HG03575 (cell line): ENCODE data around the gene KCNK5.

Experiments
- ATAC-seq: cut with Tn5 transposase; IDR thresholded peaks from one replicate; pipeline ENCODE4 v1.9.1; 2021; ENCODE audit not compliant: unreplicated experiment, insufficient number of reproducible peaks, low FRiP score; ENCODE audit errors: extremely low read depth

KCNK5 gene

DNA sequence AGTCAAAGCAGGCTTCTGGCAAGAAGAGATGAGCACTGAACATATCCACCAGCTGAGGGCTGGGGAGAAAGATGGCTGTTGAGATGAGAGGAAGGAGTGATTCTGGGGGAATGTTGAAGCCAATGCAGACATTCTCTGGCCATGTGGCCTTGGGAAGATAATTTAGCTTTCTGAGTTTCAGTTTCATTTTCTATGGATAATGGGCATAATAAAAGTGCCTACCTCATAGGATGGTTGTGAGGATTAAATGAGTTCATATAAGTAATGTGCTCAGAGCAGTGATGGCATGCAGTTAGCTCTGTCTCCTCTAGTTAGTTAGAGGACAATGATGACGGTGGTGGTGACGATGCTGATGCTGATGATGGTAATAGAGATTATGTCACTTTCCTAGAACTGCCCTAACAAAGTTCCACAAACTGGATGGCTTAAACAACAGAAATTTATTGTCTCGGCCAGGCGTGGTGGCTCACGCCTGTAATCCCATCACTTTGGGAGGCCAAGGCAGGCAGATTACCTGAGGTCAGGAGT lies 18.5 kb upstream of the KCNK5 start:
- ATAC-seq: no peak

DNA sequence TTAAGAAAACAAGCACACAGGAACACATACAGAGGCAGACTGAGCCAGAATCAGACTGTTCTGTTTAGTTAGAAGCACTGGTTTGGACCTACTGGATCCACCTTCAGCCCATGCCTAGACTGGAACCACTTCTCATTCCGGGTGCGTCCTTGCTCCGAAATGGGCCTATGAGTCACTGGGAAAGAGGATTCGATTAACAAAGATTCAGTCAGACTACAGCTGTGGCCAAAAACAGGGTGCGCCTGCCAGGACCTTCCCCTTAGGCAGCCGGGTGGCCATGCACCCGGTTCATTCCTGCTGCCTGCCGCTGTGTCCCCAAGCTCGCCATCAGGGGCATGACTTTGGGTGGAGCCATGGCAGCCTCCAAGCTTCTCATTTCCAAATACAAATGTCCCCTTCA lies 14.5 kb upstream of the KCNK5 start:
- no peak for ATAC-seq

DNA sequence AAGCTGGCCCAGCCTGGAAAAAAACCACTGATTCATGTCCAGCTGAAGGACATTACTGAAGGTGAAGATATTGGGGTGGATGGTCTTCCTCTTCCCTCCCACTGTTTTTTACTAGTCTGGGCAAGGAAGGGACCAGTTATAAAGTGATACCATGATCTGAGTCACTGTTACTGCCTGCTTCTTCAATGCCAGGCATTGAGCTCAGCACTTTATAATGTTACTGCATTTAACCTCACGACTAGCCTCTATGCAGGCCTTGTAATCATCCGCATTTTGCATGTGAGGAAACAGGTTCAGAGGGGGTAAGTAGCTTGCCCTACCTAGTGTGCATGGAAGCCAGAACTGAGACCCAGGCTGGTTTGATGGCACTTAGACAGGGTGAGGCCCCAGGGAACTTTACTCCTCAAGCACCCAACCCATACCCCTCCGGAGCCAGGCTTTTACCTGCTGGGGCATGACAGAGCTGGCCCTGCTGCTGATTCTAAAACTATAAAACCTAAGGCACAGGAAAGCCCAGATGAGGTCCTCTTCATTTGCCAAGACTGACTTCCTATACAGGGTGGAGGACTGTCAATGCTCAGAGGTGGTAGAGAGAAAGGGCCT lies 11.0 kb upstream of the KCNK5 start:
- no peak for ATAC-seq

DNA sequence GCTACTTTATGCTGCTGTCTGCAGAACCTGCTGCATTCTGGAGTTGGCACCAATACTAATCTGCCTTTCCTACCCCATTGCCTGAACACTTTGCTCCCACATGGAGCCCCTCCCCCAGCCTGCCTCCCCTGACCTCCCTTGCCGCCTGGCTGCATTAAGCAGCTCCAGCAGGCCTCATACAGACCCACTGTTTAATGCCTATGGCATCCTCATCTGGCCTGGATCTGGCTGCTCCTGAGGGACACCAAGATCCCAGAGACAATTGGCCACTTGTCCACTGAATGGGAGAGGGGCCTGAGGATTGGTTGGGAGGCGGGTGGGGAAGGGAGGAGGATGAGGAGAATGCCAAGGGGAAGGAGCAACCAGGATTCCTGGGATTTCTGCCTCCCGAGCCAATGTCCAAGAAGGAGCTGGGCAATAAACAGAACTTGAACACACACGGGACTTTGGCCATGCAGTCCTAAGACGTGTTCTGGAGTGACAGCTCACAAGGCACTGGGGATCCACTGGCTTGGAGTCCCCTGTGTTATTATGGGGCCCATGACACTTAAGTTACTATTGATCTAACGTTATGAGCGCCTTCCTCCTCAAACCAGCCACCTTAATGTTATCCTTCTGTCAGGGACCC lies 10.4 kb upstream of the KCNK5 start:
- no peak for ATAC-seq

DNA sequence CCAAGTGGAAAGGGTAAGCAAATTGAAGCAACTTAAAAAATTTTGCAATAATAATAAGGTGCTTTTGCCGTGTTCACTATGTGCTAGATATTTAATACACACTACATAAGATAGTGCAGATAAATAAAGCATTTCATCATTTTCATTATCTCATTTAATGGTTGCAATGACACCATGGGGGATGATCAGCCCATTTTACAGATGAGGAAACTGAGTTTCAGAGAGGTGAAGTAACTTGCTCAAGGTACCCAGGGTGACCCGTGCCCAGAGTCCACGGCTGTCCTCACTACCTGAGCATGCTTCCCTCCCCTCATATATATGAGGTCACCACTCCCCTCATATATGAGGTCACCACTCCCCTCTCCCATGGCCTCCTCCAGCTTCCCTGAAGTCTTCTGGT lies 7.5 kb upstream of the KCNK5 start:
- ATAC-seq: no peak

DNA sequence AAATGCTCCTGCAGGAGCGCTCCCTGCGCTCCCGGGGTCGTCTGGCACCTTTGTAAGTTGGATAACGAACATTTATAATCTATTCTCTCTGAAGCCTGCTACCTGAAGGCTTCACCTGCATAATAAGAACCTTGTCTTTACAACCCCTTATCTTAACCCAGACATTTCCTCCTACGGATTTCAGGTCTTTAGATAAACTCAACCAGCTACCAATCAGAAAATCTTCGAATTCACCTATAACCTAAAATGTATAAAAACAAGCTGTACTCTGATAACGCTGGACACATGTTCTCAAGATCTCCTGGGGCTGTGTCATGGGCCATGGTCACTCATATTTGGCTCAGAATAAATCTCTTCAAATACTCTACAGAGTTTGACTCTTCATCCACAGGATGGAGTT lies 4.1 kb upstream of the KCNK5 start:
- ATAC-seq: no peak

DNA sequence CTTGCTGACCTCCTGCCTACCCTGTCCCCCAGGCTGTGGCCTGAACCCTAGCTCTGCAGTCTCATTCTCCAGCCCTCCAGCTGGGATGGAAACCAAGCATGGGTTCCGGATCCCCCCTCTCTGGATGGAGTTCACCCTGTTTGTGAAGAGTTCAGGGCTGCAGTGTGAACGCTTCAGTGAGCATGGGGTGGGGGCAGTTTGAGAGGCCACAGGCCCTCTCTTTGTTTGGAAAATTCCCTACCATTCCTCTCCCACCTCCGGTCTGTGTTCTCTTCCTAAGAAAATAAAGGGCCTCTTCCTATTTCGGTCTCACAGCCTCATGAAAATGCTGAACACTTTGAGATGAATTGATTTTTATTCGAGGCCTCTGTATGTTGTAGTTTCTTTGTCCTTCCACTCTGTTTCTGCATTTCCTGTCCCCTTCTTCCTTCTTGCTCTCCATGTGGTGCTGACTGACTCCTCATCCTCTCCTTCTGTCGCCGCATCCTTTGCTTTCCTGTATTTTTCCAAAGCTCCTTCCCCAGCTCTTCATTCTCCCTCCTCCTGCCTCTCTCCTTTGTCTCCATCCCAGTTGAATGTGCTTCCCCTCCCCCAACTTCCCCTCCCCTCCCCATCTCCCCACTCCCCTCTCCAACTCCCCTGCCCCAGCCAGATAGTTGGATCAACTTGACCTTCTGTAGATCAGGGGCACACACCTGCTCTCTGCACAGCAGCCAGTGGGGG lies 2.4 kb upstream of the KCNK5 start:
- no peak for ATAC-seq

DNA sequence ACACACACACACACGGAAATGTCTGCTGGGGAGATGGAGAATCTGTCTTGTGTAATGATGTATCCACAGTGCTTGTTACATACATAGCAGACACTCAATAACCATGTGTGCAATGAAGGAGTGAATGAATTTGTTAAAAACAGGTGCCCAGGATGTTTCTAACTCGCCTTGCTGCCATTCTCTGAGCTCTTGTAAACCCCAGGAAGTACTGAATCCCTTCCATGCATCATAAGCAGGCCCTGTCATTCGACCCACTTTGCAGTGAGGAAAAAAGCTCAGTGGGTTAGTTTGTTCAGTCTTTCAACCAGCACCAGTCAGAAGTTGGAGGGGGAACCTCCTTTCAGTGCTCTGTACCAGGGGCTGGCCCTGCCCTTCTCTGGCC lies 1.4 kb upstream of the KCNK5 start:
- ATAC-seq: no peak

DNA sequence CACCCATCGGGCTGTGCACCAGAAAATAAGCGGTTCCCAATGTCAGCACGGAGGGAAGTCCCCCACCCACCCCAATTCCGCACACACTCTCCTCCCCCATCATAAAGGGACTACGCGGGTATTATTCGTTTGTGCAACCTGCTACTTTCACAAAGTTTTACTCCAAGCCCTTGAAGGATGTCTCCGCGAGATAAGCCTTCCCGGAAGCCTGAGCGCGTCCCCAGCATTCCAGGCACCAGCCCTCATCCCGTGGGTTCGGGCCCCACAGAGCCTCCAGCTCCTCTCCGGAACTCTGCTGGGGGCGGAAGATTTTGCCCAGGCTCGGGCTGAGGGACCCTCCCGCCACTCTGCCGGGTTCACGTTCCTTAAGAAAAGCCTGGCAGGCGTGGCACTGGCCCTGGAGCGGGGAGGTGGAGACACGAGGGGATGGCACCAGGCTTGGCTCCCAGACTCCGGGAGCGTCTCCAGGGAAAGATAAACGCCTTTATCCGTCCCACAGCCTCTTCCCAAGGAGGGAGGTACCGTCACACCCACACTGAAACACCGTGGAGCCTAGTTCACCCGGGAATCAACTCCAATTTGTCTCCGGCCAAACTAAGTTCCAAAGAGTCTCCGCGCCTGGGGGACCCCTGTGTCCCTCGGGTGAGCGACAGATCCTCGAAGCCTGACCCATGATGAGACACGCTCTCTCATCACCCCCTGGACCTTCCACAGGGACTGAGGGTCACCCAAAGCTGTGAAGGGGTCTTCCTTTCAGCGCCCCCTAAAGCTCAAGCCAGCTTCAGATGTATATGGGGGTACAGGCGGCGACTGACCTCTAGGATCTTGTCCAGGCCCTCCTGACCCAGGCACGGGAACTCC lies 934 bp downstream of the KCNK5 start:
- no peak for ATAC-seq

DNA sequence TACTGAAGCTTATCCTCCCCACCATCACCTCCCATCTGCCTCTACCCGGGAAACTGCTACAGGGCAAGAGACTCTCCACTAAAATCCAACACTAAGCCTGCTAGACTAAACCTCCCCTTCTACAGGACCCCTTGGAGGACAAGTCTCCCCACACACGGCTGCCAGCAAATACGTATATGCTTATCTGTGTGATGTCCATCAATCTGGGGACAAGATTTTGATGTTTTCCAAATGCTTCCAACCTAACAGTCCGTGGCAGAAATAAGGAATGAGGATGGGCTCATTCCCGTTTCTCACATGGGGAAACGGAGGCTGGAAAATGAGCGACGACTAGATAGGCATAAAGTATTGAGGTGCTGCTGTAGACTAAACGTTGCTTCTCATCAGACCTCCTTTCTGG lies 1.8 kb downstream of the KCNK5 start:
- no peak for ATAC-seq

DNA sequence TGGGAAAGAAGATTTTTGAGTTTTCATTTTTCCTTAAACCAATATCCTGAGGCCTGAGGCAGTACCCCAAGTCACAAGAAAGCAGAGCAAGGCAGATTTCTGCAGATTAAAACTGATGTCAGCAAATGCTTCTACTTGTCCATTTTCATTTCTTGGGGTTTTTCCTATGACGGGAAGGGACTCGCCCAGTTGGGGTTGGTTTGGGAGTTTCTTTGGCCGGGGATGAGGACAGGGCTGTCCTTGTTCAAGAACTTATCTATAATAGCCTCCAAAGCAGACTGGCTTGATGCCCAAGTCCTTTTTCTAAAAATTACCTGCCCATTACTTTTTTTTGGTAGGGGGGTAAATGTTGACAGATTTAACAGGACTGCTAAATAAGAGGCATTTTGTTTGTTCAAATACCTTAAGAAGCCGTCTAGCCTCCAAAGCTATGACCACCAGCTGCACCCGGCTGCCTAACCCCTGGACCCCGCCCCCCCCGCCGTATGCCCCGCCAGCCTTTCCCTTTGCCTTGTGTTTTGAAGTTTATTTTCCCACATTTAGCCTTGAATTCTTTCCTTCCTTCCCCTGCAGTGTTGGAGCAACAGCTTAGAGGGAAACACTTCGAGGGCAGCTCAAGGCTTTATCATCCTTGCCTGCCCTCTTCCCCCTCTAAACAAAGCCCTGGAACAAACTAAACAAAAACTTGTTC lies 2.5 kb downstream of the KCNK5 start:
- ATAC-seq: no peak

DNA sequence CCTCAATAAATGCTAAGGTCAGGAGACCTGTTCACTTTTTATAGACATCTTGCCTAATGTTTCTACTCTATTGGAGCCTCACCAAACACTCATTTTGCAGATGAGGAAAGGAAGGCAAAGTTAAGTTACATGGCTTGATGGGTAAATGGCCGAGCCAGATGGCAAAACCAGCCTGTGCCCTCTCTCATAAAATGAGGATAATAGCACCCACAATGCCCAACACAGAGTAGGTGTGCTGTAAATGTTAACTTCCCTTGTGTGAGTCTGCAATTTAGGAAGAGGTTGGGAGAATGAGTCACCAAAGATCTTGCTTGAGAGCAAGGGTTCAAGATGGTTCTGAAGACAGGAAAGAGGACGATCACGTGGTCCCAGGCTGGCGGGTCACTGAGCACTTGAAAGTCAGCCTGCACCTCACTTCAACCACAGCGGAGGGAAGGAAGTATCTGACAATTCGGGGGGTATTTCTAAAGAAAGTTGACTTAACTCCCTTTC lies 3.3 kb downstream of the KCNK5 start:
- no peak for ATAC-seq

DNA sequence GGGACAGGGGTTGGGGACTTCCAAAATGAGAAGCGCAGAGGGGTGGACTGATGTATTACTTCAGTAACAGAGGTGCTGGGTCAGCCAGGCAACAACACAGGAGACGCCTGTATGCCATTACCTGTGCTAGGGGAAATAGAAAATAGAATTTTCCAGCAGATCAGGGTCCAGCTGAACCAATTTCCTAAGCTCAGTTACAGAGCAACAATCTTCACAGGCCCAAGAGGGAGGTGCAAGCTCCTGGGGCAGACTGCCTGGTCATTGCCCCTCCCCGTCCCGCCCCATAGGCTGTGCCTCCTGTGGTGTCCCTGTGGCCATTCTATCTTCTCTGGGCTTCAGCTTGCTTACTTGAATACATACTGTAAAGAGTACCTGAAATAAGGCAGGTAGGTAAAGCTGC lies 3.7 kb downstream of the KCNK5 start:
- no peak for ATAC-seq

DNA sequence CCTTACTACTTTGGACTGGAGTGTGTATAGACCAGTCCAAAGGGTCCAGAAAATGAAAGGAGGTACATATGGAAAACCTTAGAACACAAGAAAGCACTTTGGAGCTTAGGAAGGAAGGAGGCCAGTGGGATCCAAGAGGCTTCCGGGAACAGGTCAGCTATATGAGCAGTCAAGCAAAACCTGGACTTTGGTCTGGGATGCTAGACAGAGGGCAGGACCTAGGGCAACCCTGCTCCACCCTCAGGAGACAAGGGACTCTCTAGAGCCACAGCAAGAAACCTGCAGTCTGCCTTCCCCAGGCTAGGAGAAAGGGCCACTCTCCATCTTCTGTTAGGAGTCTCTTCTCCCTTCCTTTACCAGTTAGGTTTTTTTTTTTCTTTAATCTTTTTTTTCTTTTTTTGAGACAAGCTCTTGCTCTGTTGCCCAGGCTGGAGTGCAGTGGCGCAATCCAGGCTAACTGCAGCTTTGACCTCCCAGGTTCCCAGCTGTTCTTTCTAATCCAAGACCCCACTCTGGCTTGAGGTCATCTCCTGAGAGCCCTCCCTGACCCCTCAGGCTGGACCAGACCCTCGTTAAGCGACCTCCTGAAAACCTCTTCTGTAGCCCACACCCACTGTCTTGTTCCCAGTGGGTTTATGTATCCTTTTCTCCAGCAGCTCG lies 4.6 kb downstream of the KCNK5 start:
- no peak for ATAC-seq

DNA sequence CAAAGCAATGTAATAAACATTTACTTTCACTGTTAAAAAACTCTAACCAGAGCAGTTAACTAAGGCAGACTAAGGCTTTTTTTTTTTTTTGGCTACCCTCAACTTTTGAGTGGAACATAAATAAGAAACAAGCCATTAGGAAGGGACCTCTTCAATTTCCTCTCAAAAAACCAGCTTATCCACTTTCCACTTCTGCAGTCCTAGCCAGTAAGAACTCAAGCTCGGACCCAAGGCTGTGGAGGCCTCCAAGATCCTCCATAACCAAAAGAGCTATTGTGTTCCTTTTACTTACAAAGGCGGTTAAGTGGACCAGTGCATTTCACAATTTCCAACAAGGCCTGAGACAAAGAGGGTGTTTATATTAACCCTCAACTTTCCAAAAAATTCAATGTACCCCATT lies 5.3 kb downstream of the KCNK5 start:
- ATAC-seq: no peak

DNA sequence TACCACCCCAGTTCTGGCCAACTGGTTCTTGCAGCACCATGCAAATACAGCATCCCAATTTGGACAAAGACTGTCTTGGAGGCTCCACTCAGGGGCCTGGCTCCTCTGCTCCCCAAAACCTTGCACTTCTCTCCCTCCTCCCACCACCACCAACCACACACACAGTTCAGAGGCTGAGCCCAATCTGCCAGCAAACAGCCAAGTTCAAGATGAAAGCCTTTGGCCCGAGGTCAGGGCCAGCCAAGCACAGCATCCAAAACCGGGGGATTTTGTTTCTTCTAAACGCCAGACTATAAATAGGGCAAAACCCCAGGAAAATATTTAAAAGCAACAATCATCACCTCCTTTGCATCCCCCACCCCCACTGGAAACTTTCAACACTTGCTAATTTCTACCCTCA lies 5.7 kb downstream of the KCNK5 start:
- no peak for ATAC-seq

DNA sequence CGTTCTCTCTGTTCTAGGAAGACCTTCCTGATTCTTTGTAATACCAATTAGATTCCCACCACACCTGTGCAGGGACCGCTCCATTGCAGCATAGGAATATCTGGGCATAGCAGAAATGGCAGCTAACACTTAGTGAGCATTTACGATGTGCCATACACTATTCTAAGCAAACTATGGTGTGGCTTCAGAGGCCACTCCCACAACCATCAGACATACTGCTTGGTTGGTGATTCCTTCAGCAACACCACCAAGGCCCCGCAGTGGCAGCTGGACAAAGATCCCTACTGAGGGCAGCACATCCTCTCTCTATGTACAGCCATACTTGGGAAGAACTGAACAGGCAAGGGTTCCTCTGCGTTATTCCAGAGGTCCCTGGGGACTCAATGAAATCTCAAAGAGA lies 6.2 kb downstream of the KCNK5 start:
- no peak for ATAC-seq
